Aorta (tissue), 5 donors: ENCODE results near the gene PITPNM1. TPM values are rescaled to one million over a fixed set of nuclear protein-coding genes. Genes with fewer than 3 reads are reported as not detected.

ENCODE experiments used
- ATAC-seq: fragments of 200-7000 bp; cut with Tn5 transposase; one replicate; pipeline ENCODE4 v1.9.1; 2022; ENCODE audit warnings: moderate library complexity; ENCODE audit not compliant: low FRiP score
- DNase-seq, 2 donors: peaks; one replicate each; pipeline ENCODE4 v3.0.0-alpha.2; 2020
- H3K27ac ChIP-seq, 2 donors: one replicate each; pipeline ENCODE4 v1.5.1; 2013; ENCODE audit warnings: low read length in 2 of 2, mild to moderate bottlenecking in 2 of 2, moderate library complexity in 2 of 2, control low read depth in 1 of 2, inconsistent platforms in 1 of 2, low read depth in 1 of 2
- H3K27me3 ChIP-seq, 2 donors: one replicate each; pipeline ENCODE4 v1.6.1; 2013; ENCODE audit warnings: control low read depth in 1 of 2, low read length in 1 of 2, mild to moderate bottlenecking in 1 of 2, moderate library complexity in 1 of 2; ENCODE audit not compliant: insufficient read depth in 2 of 2, control insufficient read depth in 1 of 2
- H3K36me3 ChIP-seq, 2 donors: one replicate each; pipeline ENCODE4 v1.6.1; 2013; ENCODE audit warnings: control low read depth in 1 of 2, low read length in 1 of 2, mild to moderate bottlenecking in 1 of 2; ENCODE audit not compliant: insufficient read depth in 2 of 2, control insufficient read depth in 1 of 2
- H3K4me1 ChIP-seq, 2 donors: one replicate each; pipeline ENCODE4 v1.6.1; 2013; ENCODE audit warnings: low read length in 2 of 2, control low read depth in 1 of 2, mild to moderate bottlenecking in 1 of 2, moderate library complexity in 1 of 2; ENCODE audit not compliant: insufficient read depth in 2 of 2, control insufficient read depth in 1 of 2
- H3K4me3 ChIP-seq, 2 donors: one replicate each; pipeline ENCODE4 v1.5.1; 2013; ENCODE audit warnings: low read length in 2 of 2, control low read depth in 1 of 2, mild to moderate bottlenecking in 1 of 2
- H3K9me3 ChIP-seq: one replicate; pipeline ENCODE4 v1.6.1; 2013; ENCODE audit warnings: mild to moderate bottlenecking, low read length; ENCODE audit not compliant: control insufficient read depth
- WGBS, 2 donors: extraction: QIAGEN DNeasy Blood & Tissue Kit; methylation state at CpG; one replicate each; pipeline ENCODE4 v1.1.7; 2013; 5-methylcytosine and 5-hydroxymethylcytosine counted together
- intact Hi-C, 2 donors: fragments of 100-400 bp; cut with DNase I; formaldehyde crosslinking; loops; one replicate each; pipeline versions ENCODE4 v1.14.2 to v1.15.0; 2022
- polyA plus RNA-seq, 2 donors: library from polyadenylated mRNA; stranded (reverse); fragments of 200-250 nt; gene quantifications; one replicate each; pipeline ENCODE4 v1.2.3, GENCODE V29; 2013
- total RNA-seq, 2 donors: library from RNA; stranded (reverse); fragmentation: NEBNext Ultra II Directional; extraction: Animal tissue kit (Norgen Biotek cat#: 25700); gene quantifications; one replicate each; pipeline ENCODE4 v1.2.1, GENCODE V29; 2021
- donor health status: healthy with polysubstance abuse.
- donor health status: Bipolar disorder and iron deficiency.
- donor health status: DM: no; HTN: no; CAD: no.
- donor health status: DM: no; HTN: no; CAD: no.
- donor health status: DM: yes; HTN: yes; CAD: no.

PITPNM1 gene
- total and polyA plus RNA-seq, 4 donors = 11.8 to 48.8 (median 31.5) TPM

GRCh38 chr11:67502328-67502979 lies 2.7 kb downstream of the PITPNM1 start:
- intact Hi-C loops = loop anchor here in 1 of 2 donors (10.0 kb wide), 1 partner anchor 108 kb away; the partner anchor contains the start of gene RAD9A
- DNase-seq (peak in 1 of 2 donors; percentile 43), ATAC-seq (no peak)
- no peaks in the 10 kb centered on the region for H3K9me3 ChIP-seq
- H3K36me3 ChIP-seq = peaks cover 0 to 2% of the 10 kb centered on the region in 2 donors
- H3K4me3 ChIP-seq = no peak overlapping the region
- 96% methylated on average over 18 of the region's 18 CpGs for WGBS, 2 donors
- no peak overlapping the region for H3K27ac ChIP-seq
- H3K27me3 ChIP-seq = no peaks in the 10 kb centered on the region
- H3K4me1 ChIP-seq = no peaks in the 10 kb centered on the region

- 97 to 98% methylated on average over 18 of the region's 18 CpGs for WGBS, 2 donors
- Histone ChIP-seq H3K9me3 (no peaks in the 10 kb centered on the region), H3K4me1 (no peaks in the 10 kb centered on the region), H3K27ac (no peak overlapping the region), H3K36me3 (peaks cover 0 to 2% of the 10 kb centered on the region in 2 donors), H3K27me3 (no peaks in the 10 kb centered on the region), H3K4me3 (no peak overlapping the region)
- intact Hi-C loops = loop anchor here in 1 of 2 donors (10.0 kb wide), 1 partner anchor 107 kb away; the partner anchor contains the start of gene RAD9A
- DNase-seq (peak in 1 of 2 donors; percentile 40), ATAC-seq (no peak)
These were observed 3.3 kb downstream of the PITPNM1 start for GRCh38 chr11:67501854-67502253.

GRCh38 chr11:67500831-67501715 lies 4.1 kb downstream of the PITPNM1 start:
- DNase-seq (peak in 1 of 2 donors; percentile 39), ATAC-seq (no peak)
- WGBS, 2 donors = 92 to 94% methylated on average over 9 of the region's 9 CpGs
- H3K27ac ChIP-seq = no peak overlapping the region
- H3K4me3 ChIP-seq = no peak overlapping the region
- no peaks in the 10 kb centered on the region for H3K27me3 ChIP-seq
- H3K4me1 ChIP-seq = no peaks in the 10 kb centered on the region
- H3K36me3 ChIP-seq = peaks cover 0 to 2% of the 10 kb centered on the region in 2 donors
- H3K9me3 ChIP-seq = no peaks in the 10 kb centered on the region
- intact Hi-C loops = loop anchor here in 1 of 2 donors (10.0 kb wide), 1 partner anchor 106 kb away; the partner anchor contains the start of gene RAD9A

- Histone ChIP-seq H3K4me1 (no peaks in the 10 kb centered on the region), H3K27me3 (no peaks in the 10 kb centered on the region), H3K9me3 (no peaks in the 10 kb centered on the region), H3K4me3 (no peak overlapping the region), H3K27ac (no peak overlapping the region), H3K36me3 (peaks cover 0 to 2% of the 10 kb centered on the region in 2 donors)
- WGBS, 2 donors = 92 to 98% methylated on average over 1 of the region's 1 CpG
- no peak for DNase-seq
- intact Hi-C loops = loop anchor here in 1 of 2 donors (10.0 kb wide), 1 partner anchor 106 kb away; the partner anchor contains the start of gene RAD9A
- ATAC-seq = no peak
These were observed 4.7 kb downstream of the PITPNM1 start for GRCh38 chr11:67500484-67500821.

- ATAC-seq (no peak), DNase-seq (peak in 1 of 2 donors; percentile 44)
- Histone ChIP-seq H3K4me1 (no peaks in the 10 kb centered on the region), H3K27ac (no peak overlapping the region), H3K36me3 (peaks cover 0 to 2% of the 10 kb centered on the region in 2 donors), H3K27me3 (no peaks in the 10 kb centered on the region), H3K4me3 (no peak overlapping the region), H3K9me3 (no peaks in the 10 kb centered on the region)
- intact Hi-C loops = loop anchor here in 1 of 2 donors (10.0 kb wide), 1 partner anchor 105 kb away; the partner anchor contains the start of gene RAD9A
- 92 to 95% methylated on average over 26 of the region's 26 CpGs for WGBS, 2 donors
These were observed 5.2 kb downstream of the PITPNM1 start for GRCh38 chr11:67499808-67500483.

- WGBS, 2 donors = 89 to 94% methylated on average over 21 of the region's 21 CpGs
- ATAC-seq (no peak), DNase-seq (peak; percentile 29 to 76)
- intact Hi-C loops = no loop called here
- no peaks in the 10 kb centered on the region for H3K27me3 ChIP-seq
- no peaks in the 10 kb centered on the region for H3K4me1 ChIP-seq
- peaks cover 0 to 2% of the 10 kb centered on the region in 2 donors for H3K36me3 ChIP-seq
- H3K9me3 ChIP-seq = no peaks in the 10 kb centered on the region
- H3K4me3 ChIP-seq = no peak overlapping the region
- H3K27ac ChIP-seq = no peak overlapping the region
These were observed 6.6 kb downstream of the PITPNM1 start for GRCh38 chr11:67498544-67498972.

GRCh38 chr11:67497656-67498291 lies 7.4 kb downstream of the PITPNM1 start:
- H3K36me3 ChIP-seq = peaks cover 0 to 2% of the 10 kb centered on the region in 2 donors
- no peak overlapping the region for H3K4me3 ChIP-seq
- WGBS, 2 donors = 94 to 96% methylated on average over 21 of the region's 21 CpGs
- H3K4me1 ChIP-seq = no peaks in the 10 kb centered on the region
- intact Hi-C loops = no loop called here
- ATAC-seq (no peak), DNase-seq (no peak)
- no peaks in the 10 kb centered on the region for H3K27me3 ChIP-seq
- H3K27ac ChIP-seq = no peak overlapping the region
- no peaks in the 10 kb centered on the region for H3K9me3 ChIP-seq

GRCh38 chr11:67496113-67496512 lies 9.1 kb downstream of the PITPNM1 start:
- no peak overlapping the region for H3K27ac ChIP-seq
- intact Hi-C loops = no loop called here
- H3K36me3 ChIP-seq = peaks cover 0 to 2% of the 10 kb centered on the region in 2 donors
- DNase-seq = no peak
- no peak for ATAC-seq
- H3K9me3 ChIP-seq = no peaks in the 10 kb centered on the region
- WGBS, 2 donors = 94 to 95% methylated on average over 12 of the region's 12 CpGs
- H3K4me1 ChIP-seq = no peaks in the 10 kb centered on the region
- H3K27me3 ChIP-seq = no peaks in the 10 kb centered on the region
- H3K4me3 ChIP-seq = no peak overlapping the region
